G401 (cell line): ENCODE data around the gene KRTAP25-1. TPM values are rescaled to one million over a fixed set of nuclear protein-coding genes. Genes with fewer than 3 reads are reported as not detected.

Experiments used
- DNase-seq: peaks from one replicate; pipeline ENCODE4 v3.0.0-alpha.2; 2015; ENCODE audit warnings: low spot score
- in situ Hi-C: cut with HindIII; loops from 2 replicates; pipeline ENCODE4 v1.10.0; 2016; ENCODE audit warnings: low sequenced_read_pairs, mixed read lengths
- total RNA-seq: library from RNA; depleted of rRNA; stranded (reverse); fragments of >200 nt; shearing (Covaris generic); gene quantifications from 2 replicates; pipeline ENCODE4 v1.2.3, GENCODE V29; 2014; rRNA removed

The KRTAP25-1 gene
- total RNA-seq, 1 experiment from 2014 or later: not detected

GRCh38 chr21:30255679-30256078, 33.6 kb downstream of the KRTAP25-1 start:
- in situ Hi-C loops: no loop called here
- no peak for DNase-seq

- no peak for DNase-seq
- in situ Hi-C loops: no loop called here
These were observed 37.5 kb downstream of the KRTAP25-1 start for GRCh38 chr21:30251781-30252180.

- in situ Hi-C loops: no loop called here
- no peak for DNase-seq
These were observed 39.4 kb downstream of the KRTAP25-1 start for GRCh38 chr21:30249936-30250335.

- no peak for DNase-seq
- in situ Hi-C loops: no loop called here
These were observed 40.5 kb downstream of the KRTAP25-1 start for GRCh38 chr21:30248844-30249243.

- in situ Hi-C loops: no loop called here
- no peak for DNase-seq
These were observed 44.3 kb downstream of the KRTAP25-1 start for GRCh38 chr21:30245061-30245460.

GRCh38 chr21:30243691-30244090, 45.6 kb downstream of the KRTAP25-1 start:
- in situ Hi-C loops: no loop called here
- DNase-seq: no peak

- no peak for DNase-seq
- in situ Hi-C loops: no loop called here
These were observed 48.7 kb downstream of the KRTAP25-1 start for GRCh38 chr21:30240661-30241060.

Other genes with a start within 250 kb of the KRTAP25-1 start
- gene CLDN17, start 122.7 kb downstream of the KRTAP25-1 start, total RNA-seq: not detected in 2 replicates
- not detected in 2 replicates for gene CLDN8, start 73.4 kb downstream of the KRTAP25-1 start, total RNA-seq
- gene KRTAP24-1, start 6.6 kb downstream of the KRTAP25-1 start, total RNA-seq: not detected in 2 replicates
- gene KRTAP26-1, start 30.8 kb upstream of the KRTAP25-1 start, total RNA-seq: not detected in 2 replicates
- not detected in 2 replicates for gene KRTAP27-1, start 48.2 kb upstream of the KRTAP25-1 start, total RNA-seq
- gene KRTAP23-1, start 59.1 kb upstream of the KRTAP25-1 start, total RNA-seq: not detected in 2 replicates
- not detected in 2 replicates for gene KRTAP13-2, start 82.8 kb upstream of the KRTAP25-1 start, total RNA-seq
- gene KRTAP13-1, start 106.5 kb upstream of the KRTAP25-1 start, total RNA-seq: not detected in 2 replicates
- not detected in 2 replicates for gene KRTAP13-3, start 136.4 kb upstream of the KRTAP25-1 start, total RNA-seq
- not detected in 2 replicates for gene KRTAP13-4, start 140.7 kb upstream of the KRTAP25-1 start, total RNA-seq
- gene KRTAP15-1, start 150.8 kb upstream of the KRTAP25-1 start, total RNA-seq: not detected in 2 replicates
- not detected in 2 replicates for gene KRTAP19-1, start 190.9 kb upstream of the KRTAP25-1 start, total RNA-seq
- not detected in 2 replicates for gene KRTAP19-2, start 197.9 kb upstream of the KRTAP25-1 start, total RNA-seq
- not detected in 2 replicates for gene KRTAP19-3, start 202.5 kb upstream of the KRTAP25-1 start, total RNA-seq
- not detected in 2 replicates for gene KRTAP19-4, start 207.7 kb upstream of the KRTAP25-1 start, total RNA-seq
- gene KRTAP19-5, start 212.6 kb upstream of the KRTAP25-1 start, total RNA-seq: not detected in 2 replicates